Left lung (tissue), 10 donors: ENCODE data around the gene NOL9. TPM values are rescaled to one million over a fixed set of nuclear protein-coding genes. Genes with fewer than 3 reads are reported as not detected.
A peak's percentile ranks its signal among the peaks of the same experiment; 100 is the strongest.

Source experiments
- ATAC-seq: fragments of 200-7000 bp; cut with Tn5 transposase; one replicate; pipeline ENCODE4 v1.9.1; 2020; ENCODE audit warnings: moderate library complexity
- DNase-seq, 4 donors: peaks; one replicate each; pipeline ENCODE4 v3.0.0-alpha.2; 2013 to 2020
- H3K27ac ChIP-seq, 2 donors: fragments of 200-600 bp; sonication (generic) in 1 of 2; one replicate each; pipeline versions ENCODE4 v1.5.0 to v1.8.0; 2020 to 2021
- H3K27me3 ChIP-seq, 2 donors: fragments of 200-600 bp; sonication (generic) in 1 of 2; one replicate each; pipeline versions ENCODE4 v1.5.0 to v1.8.0; 2020 to 2021
- H3K36me3 ChIP-seq, 2 donors: fragments of 200-600 bp; sonication (generic) in 1 of 2; one replicate each; pipeline versions ENCODE4 v1.5.0 to v1.8.0; 2020 to 2021
- H3K4me1 ChIP-seq, 2 donors: fragments of 200-600 bp; one replicate each; pipeline ENCODE4 v1.8.0; 2021
- H3K4me3 ChIP-seq, 2 donors: fragments of 200-600 bp; sonication (generic) in 1 of 2; one replicate each; pipeline versions ENCODE4 v1.5.0 to v1.8.0; 2020 to 2021; ENCODE audit warnings: mild to moderate bottlenecking in 1 of 2
- H3K9me3 ChIP-seq, 2 donors: fragments of 200-600 bp; sonication (generic) in 1 of 2; one replicate each; pipeline versions ENCODE4 v1.5.0 to v1.8.0; 2020 to 2021
- intact Hi-C, 2 donors: fragments of 100-400 bp; cut with DNase I; formaldehyde crosslinking; loops; one replicate each; pipeline versions ENCODE4 v1.11.2 to v1.14.2; 2022
- polyA plus RNA-seq, 6 donors: library from polyadenylated mRNA; unstranded; fragments of 120-200 nt; gene quantifications; one replicate each; pipeline ENCODE4 v1.2.1, GENCODE V29; 2013; ENCODE audit not compliant: insufficient read length in 6 of 6
- total RNA-seq, 2 donors: library from RNA; stranded (reverse); fragmentation: NEBNext Ultra II Directional; extraction: Animal tissue kit (Norgen Biotek cat#: 25700); gene quantifications; one replicate each; pipeline ENCODE4 v1.2.1, GENCODE V29; 2021
- TF ChIP-seq, protein P1 (sequence below), 2 donors: fragments of 200-600 bp; sonication (generic) in 1 of 2; IDR thresholded peaks; one replicate each; pipeline versions ENCODE4 v1.5.0 to v1.8.0; 2021; ENCODE audit warnings: antibody characterized with exemption in 2 of 2
- donor health status: DM: no; HTN: yes; CAD: no.
- donor health status: DM: no; HTN: no; CAD: no.

Gene NOL9
- total and polyA plus RNA-seq, 8 donors, result 19.1 to 30.8 (median 24.8) TPM

GRCh38 chr1:6475381-6476133 is 78.8 kb downstream of the NOL9 start:
- H3K4me1 ChIP-seq, result no peaks in the 10 kb centered on the region
- TF ChIP-seq, protein P1, sequence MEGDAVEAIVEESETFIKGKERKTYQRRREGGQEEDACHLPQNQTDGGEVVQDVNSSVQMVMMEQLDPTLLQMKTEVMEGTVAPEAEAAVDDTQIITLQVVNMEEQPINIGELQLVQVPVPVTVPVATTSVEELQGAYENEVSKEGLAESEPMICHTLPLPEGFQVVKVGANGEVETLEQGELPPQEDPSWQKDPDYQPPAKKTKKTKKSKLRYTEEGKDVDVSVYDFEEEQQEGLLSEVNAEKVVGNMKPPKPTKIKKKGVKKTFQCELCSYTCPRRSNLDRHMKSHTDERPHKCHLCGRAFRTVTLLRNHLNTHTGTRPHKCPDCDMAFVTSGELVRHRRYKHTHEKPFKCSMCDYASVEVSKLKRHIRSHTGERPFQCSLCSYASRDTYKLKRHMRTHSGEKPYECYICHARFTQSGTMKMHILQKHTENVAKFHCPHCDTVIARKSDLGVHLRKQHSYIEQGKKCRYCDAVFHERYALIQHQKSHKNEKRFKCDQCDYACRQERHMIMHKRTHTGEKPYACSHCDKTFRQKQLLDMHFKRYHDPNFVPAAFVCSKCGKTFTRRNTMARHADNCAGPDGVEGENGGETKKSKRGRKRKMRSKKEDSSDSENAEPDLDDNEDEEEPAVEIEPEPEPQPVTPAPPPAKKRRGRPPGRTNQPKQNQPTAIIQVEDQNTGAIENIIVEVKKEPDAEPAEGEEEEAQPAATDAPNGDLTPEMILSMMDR (IDR thresholded peaks at IDR 0.05), result peak; percentile 92
- no peaks in the 10 kb centered on the region for H3K27me3 ChIP-seq
- DNase-seq (peak in 2 of 4 donors; percentile 64 to 93), ATAC-seq (peak; percentile 82)
- no peak overlapping the region for H3K27ac ChIP-seq
- intact Hi-C loops, result no loop called here
- H3K9me3 ChIP-seq, result no peaks in the 10 kb centered on the region
- H3K36me3 ChIP-seq, result peaks cover 0 to 12% of the 10 kb centered on the region in 2 donors
- H3K4me3 ChIP-seq, result no peak overlapping the region

DNA sequence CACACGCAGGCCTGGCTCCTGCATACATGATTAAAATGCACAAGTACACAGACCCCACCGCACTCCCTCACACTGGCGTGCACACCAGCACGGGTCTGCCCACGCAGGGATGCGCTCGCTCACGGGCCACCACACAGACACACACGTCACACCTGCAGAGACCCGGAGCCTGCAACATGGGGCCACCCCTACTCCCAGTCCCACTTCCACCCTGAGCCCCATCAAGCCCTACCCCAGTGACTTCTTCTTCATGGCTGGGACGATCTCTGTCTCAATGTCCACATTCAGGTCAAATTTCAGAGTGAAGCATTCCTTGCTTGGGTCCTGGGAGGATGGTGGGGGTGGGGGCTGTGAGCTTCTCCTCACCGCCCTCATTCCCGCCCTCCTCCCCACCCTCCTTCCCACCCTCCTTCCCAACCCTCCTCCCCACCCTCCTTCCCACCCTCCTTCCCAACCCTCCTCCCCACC is 79.5 kb downstream of the NOL9 start:
- intact Hi-C loops, result no loop called here
- ATAC-seq (no peak), DNase-seq (no peak)
- H3K9me3 ChIP-seq, result no peaks in the 10 kb centered on the region
- H3K27me3 ChIP-seq, result no peaks in the 10 kb centered on the region
- H3K4me1 ChIP-seq, result no peaks in the 10 kb centered on the region
- H3K36me3 ChIP-seq, result peaks cover 0 to 19% of the 10 kb centered on the region in 2 donors
- TF ChIP-seq, protein P1 (IDR thresholded peaks at IDR 0.05), result no peak
- H3K4me3 ChIP-seq, result no peak overlapping the region
- no peak overlapping the region for H3K27ac ChIP-seq

DNA sequence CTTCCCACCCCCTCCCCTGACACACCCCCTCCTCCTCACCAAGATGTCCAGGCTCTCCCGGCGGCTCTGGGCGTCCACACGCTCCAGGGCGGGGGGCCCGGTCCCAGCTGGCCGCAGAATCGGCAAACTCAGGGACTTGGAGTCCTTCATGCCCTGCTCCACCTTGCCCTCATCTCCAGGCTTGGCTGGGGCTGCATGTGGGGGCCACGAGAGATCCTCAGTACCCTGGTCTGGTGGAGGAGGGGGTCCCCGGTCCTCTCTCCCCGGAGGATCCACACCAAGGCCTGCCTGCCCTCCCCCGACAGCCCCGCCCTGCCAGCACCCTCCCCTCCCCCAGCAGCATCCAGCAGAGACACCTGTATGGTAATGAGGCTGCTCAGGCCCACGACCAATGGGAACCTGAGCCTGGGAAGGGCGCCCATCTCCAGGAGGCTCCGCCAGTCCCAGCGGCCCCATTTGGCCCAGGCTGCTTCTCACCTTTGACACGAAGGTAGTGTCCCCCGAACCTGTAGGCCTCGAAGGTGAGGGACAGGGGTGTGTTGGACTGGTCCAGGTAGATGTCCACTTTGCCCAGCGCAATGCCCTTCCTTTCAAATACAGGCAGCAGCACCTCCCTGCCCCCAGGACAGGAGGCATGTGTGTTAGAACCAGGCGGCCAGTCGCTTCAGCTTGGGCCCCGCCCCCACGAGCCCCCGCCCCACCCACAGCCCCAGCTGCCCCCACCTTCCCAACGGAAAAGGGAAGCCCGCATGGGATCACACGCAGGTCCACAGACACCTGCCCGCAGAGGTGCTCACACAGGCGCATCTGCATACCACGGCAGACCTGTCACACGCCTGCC is 80.1 kb downstream of the NOL9 start:
- peaks cover 0 to 23% of the 10 kb centered on the region in 2 donors for H3K36me3 ChIP-seq
- no peak overlapping the region for H3K4me3 ChIP-seq
- DNase-seq (no peak), ATAC-seq (no peak)
- TF ChIP-seq, protein P1 (IDR thresholded peaks at IDR 0.05), result no peak
- H3K9me3 ChIP-seq, result no peaks in the 10 kb centered on the region
- H3K4me1 ChIP-seq, result no peaks in the 10 kb centered on the region
- H3K27ac ChIP-seq, result no peak overlapping the region
- intact Hi-C loops, result no loop called here
- no peaks in the 10 kb centered on the region for H3K27me3 ChIP-seq

DNA sequence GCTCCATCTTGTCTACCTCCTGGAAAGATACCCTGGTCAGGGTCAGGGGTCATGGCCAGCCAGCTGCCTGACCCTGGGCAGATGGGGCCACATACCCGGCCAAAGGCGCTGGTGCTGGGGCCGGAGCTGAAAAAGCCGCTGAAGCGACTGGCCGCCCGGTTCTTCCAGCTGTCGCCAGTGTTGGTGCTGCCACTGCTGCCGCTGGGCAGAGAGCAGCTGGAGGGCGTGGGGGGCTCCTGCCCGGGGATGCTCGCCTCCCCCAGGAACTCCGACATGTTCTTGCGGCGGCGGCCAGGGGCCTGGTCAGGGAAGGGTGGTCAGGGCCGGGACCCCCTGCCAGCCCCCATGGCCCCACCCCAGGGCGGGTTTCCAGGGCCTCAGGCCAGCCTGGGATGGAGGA is 81.2 kb downstream of the NOL9 start:
- Histone ChIP-seq H3K27me3 (no peaks in the 10 kb centered on the region), H3K4me1 (no peaks in the 10 kb centered on the region), H3K9me3 (no peaks in the 10 kb centered on the region), H3K4me3 (no peak overlapping the region), H3K36me3 (peaks cover 0 to 33% of the 10 kb centered on the region in 2 donors), H3K27ac (no peak overlapping the region)
- intact Hi-C loops, result no loop called here
- no peak for DNase-seq
- TF ChIP-seq, protein P1 (IDR thresholded peaks at IDR 0.05), result no peak
- ATAC-seq, result no peak

GRCh38 chr1:6472391-6472790 is 81.9 kb downstream of the NOL9 start:
- TF ChIP-seq, protein P1 (IDR thresholded peaks at IDR 0.05), result no peak
- ATAC-seq, result no peak
- intact Hi-C loops, result no loop called here
- DNase-seq, result no peak
- H3K4me3 ChIP-seq, result no peak overlapping the region
- H3K27ac ChIP-seq, result peak overlapping the region; percentile 24 to 62
- H3K9me3 ChIP-seq, result no peaks in the 10 kb centered on the region
- no peaks in the 10 kb centered on the region for H3K4me1 ChIP-seq
- H3K27me3 ChIP-seq, result no peaks in the 10 kb centered on the region
- peaks cover 0 to 41% of the 10 kb centered on the region in 2 donors for H3K36me3 ChIP-seq
